ENCODE results near the gene CMIP. TPM values are rescaled to one million over a fixed set of nuclear protein-coding genes. Genes with fewer than 3 reads are reported as not detected.

The CMIP gene
- polyA plus RNA-seq, 1 donor from 2014 or later = 15.1 TPM

DNA sequence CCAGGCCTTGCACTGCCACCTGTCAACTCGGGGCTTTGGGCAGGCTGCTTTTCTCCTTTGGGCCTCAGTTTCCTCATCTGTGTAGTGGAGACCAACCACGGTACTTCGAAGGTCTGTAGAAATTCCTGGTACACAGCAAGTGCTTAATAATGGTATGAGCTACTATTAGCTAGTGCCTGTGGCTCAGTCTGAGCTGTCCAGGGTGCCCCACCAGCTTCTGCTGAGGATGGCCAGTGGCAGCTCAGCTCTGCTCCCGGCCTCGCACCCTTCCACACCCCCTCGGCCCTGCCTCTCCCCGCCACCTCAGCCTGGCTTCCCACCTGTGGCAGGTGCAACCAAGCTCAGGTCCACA, 308.2 kb downstream of the CMIP start:
- no peaks in the 10 kb centered on the region for H3K36me3 ChIP-seq (ENCODE audit: insufficient read depth, low read length)
- H2AFZ ChIP-seq (ENCODE audit: low read depth, low read length) = no peak overlapping the region
- H4K20me1 ChIP-seq (ENCODE audit: insufficient read depth) = no peaks in the 10 kb centered on the region
- no peaks in the 10 kb centered on the region for H3K9me2 ChIP-seq (ENCODE audit: insufficient read depth, low read length)
- no peak for TF ChIP-seq POLR2AphosphoS5 (IDR thresholded peaks at IDR 0.05)
- TF ChIP-seq MXI1 (conservative IDR thresholded peaks at IDR 0.05; ENCODE audit: poor library complexity, severe bottlenecking) = no peak
- TF ChIP-seq, protein P1, sequence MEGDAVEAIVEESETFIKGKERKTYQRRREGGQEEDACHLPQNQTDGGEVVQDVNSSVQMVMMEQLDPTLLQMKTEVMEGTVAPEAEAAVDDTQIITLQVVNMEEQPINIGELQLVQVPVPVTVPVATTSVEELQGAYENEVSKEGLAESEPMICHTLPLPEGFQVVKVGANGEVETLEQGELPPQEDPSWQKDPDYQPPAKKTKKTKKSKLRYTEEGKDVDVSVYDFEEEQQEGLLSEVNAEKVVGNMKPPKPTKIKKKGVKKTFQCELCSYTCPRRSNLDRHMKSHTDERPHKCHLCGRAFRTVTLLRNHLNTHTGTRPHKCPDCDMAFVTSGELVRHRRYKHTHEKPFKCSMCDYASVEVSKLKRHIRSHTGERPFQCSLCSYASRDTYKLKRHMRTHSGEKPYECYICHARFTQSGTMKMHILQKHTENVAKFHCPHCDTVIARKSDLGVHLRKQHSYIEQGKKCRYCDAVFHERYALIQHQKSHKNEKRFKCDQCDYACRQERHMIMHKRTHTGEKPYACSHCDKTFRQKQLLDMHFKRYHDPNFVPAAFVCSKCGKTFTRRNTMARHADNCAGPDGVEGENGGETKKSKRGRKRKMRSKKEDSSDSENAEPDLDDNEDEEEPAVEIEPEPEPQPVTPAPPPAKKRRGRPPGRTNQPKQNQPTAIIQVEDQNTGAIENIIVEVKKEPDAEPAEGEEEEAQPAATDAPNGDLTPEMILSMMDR (IDR thresholded peaks at IDR 0.05; ENCODE audit: poor library complexity, severe bottlenecking) = no peak
- no peak for TF ChIP-seq EP300 (conservative IDR thresholded peaks at IDR 0.05; ENCODE audit: poor library complexity, severe bottlenecking)
- TF ChIP-seq EZH2 (IDR thresholded peaks at IDR 0.05; ENCODE audit: borderline replicate concordance, insufficient read depth, low read length, poor library complexity, severe bottlenecking) = no peak
- TF ChIP-seq, protein P2, sequence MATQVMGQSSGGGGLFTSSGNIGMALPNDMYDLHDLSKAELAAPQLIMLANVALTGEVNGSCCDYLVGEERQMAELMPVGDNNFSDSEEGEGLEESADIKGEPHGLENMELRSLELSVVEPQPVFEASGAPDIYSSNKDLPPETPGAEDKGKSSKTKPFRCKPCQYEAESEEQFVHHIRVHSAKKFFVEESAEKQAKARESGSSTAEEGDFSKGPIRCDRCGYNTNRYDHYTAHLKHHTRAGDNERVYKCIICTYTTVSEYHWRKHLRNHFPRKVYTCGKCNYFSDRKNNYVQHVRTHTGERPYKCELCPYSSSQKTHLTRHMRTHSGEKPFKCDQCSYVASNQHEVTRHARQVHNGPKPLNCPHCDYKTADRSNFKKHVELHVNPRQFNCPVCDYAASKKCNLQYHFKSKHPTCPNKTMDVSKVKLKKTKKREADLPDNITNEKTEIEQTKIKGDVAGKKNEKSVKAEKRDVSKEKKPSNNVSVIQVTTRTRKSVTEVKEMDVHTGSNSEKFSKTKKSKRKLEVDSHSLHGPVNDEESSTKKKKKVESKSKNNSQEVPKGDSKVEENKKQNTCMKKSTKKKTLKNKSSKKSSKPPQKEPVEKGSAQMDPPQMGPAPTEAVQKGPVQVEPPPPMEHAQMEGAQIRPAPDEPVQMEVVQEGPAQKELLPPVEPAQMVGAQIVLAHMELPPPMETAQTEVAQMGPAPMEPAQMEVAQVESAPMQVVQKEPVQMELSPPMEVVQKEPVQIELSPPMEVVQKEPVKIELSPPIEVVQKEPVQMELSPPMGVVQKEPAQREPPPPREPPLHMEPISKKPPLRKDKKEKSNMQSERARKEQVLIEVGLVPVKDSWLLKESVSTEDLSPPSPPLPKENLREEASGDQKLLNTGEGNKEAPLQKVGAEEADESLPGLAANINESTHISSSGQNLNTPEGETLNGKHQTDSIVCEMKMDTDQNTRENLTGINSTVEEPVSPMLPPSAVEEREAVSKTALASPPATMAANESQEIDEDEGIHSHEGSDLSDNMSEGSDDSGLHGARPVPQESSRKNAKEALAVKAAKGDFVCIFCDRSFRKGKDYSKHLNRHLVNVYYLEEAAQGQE (IDR thresholded peaks at IDR 0.05; ENCODE audit: borderline replicate concordance) = no peak
- no peak for TF ChIP-seq SMC3 (conservative IDR thresholded peaks at IDR 0.05; ENCODE audit: poor library complexity)
- no peak for TF ChIP-seq RAD21 (conservative IDR thresholded peaks at IDR 0.05)
- TF ChIP-seq TAF1 (IDR thresholded peaks at IDR 0.05; ENCODE audit: low read depth) = no peak
- H3K79me2 ChIP-seq (replicated peaks; ENCODE audit: insufficient read depth, low read length) = no peaks in the 10 kb centered on the region
- no peak overlapping the region for H3K27ac ChIP-seq (ENCODE audit: low read length)
- no peak overlapping the region for H3K9ac ChIP-seq (ENCODE audit: low read length)
- H3K27me3 ChIP-seq (ENCODE audit: insufficient read depth, low read depth, low read length) = no peaks in the 10 kb centered on the region
- no peaks in the 10 kb centered on the region for H3K9me3 ChIP-seq (ENCODE audit: low read length)
- no peak overlapping the region for H3K4me2 ChIP-seq (ENCODE audit: low read length)
- H3F3A ChIP-seq (ENCODE audit: insufficient read depth, low read length, poor library complexity, severe bottlenecking) = no peaks in the 10 kb centered on the region
- no peak overlapping the region for H3K4me3 ChIP-seq (ENCODE audit: low read length)

GRCh38 chr16:81754858-81755257, 310.2 kb downstream of the CMIP start:
- Histone ChIP-seq H3K9ac (ENCODE audit: low read length) (no peak overlapping the region), H3K79me2 (replicated peaks; ENCODE audit: insufficient read depth, low read length) (no peaks in the 10 kb centered on the region), H3K4me2 (ENCODE audit: low read length) (no peak overlapping the region), H3K9me3 (ENCODE audit: low read length) (no peaks in the 10 kb centered on the region), H3K36me3 (ENCODE audit: insufficient read depth, low read length) (no peaks in the 10 kb centered on the region), H4K20me1 (ENCODE audit: insufficient read depth) (no peaks in the 10 kb centered on the region), H3F3A (ENCODE audit: insufficient read depth, low read length, poor library complexity, severe bottlenecking) (no peaks in the 10 kb centered on the region), H3K4me3 (ENCODE audit: low read length) (no peak overlapping the region), H2AFZ (ENCODE audit: low read depth, low read length) (no peak overlapping the region), H3K27ac (ENCODE audit: low read length) (no peak overlapping the region), H3K27me3 (ENCODE audit: insufficient read depth, low read depth, low read length) (no peaks in the 10 kb centered on the region), H3K9me2 (ENCODE audit: insufficient read depth, low read length) (no peaks in the 10 kb centered on the region)
- no peak for TF ChIP-seq EZH2 (IDR thresholded peaks at IDR 0.05; ENCODE audit: borderline replicate concordance, insufficient read depth, low read length, poor library complexity, severe bottlenecking)
- TF ChIP-seq, protein P2 (IDR thresholded peaks at IDR 0.05; ENCODE audit: borderline replicate concordance) = no peak
- no peak for TF ChIP-seq EP300 (conservative IDR thresholded peaks at IDR 0.05; ENCODE audit: poor library complexity, severe bottlenecking)
- no peak for TF ChIP-seq MXI1 (conservative IDR thresholded peaks at IDR 0.05; ENCODE audit: poor library complexity, severe bottlenecking)
- TF ChIP-seq SMC3 (conservative IDR thresholded peaks at IDR 0.05; ENCODE audit: poor library complexity) = no peak
- no peak for TF ChIP-seq POLR2AphosphoS5 (IDR thresholded peaks at IDR 0.05)
- TF ChIP-seq, protein P1 (IDR thresholded peaks at IDR 0.05; ENCODE audit: poor library complexity, severe bottlenecking) = no peak
- TF ChIP-seq TAF1 (IDR thresholded peaks at IDR 0.05; ENCODE audit: low read depth) = no peak
- no peak for TF ChIP-seq RAD21 (conservative IDR thresholded peaks at IDR 0.05)
